GM04504 (cell line): ENCODE data around the gene FAM9C.
A peak's percentile ranks its signal among the peaks of the same experiment; 100 is the strongest.
"Not testable (repeated sequence)": the region's sequence is repeated elsewhere in the genome, so short reads cannot be mapped to it uniquely, and the experiment has no call there.

Source experiments
- DNase-seq: peaks from one replicate; pipeline ENCODE4 v3.0.0-alpha.2; 2012; ENCODE audit warnings: low read depth

The FAM9C gene

GRCh38 chrX:13044441-13044840 is at the start of gene FAM9C:
TSS of gene FAM9C (minus strand) at chrX:13044620. CDS start at chrX:13043789, 831 bp downstream.
- DNase-seq = no peak

- no peak for DNase-seq
Measured at GRCh38 chrX:13093529-13094140, 49.2 kb upstream of the FAM9C start.

- no peak for DNase-seq
Measured at GRCh38 chrX:13092455-13092941, 48.1 kb upstream of the FAM9C start.

- no peak for DNase-seq
Measured at GRCh38 chrX:13091111-13091765, 46.8 kb upstream of the FAM9C start.

GRCh38 chrX:13090339-13091110 is 46.1 kb upstream of the FAM9C start:
- no peak for DNase-seq

GRCh38 chrX:13090027-13090338 is 45.6 kb upstream of the FAM9C start:
- DNase-seq = no peak

- DNase-seq = no peak
Measured at GRCh38 chrX:13088156-13088487, 43.7 kb upstream of the FAM9C start.

- no peak for DNase-seq
Measured at GRCh38 chrX:13087322-13088155, 43.1 kb upstream of the FAM9C start.

- not testable (repeated sequence) for DNase-seq
Measured at GRCh38 chrX:13086793-13087321, 42.4 kb upstream of the FAM9C start.

GRCh38 chrX:13086076-13086475 is 41.7 kb upstream of the FAM9C start:
- DNase-seq = no peak

GRCh38 chrX:13085526-13085925 is 41.1 kb upstream of the FAM9C start:
- no peak for DNase-seq

- DNase-seq = no peak
Measured at GRCh38 chrX:13084611-13085010, 40.2 kb upstream of the FAM9C start.

GRCh38 chrX:13083755-13084326 is 39.4 kb upstream of the FAM9C start:
- not testable (repeated sequence) for DNase-seq

GRCh38 chrX:13082206-13083065 is 38.0 kb upstream of the FAM9C start:
- no peak for DNase-seq

GRCh38 chrX:13081395-13082205 is 37.2 kb upstream of the FAM9C start:
- no peak for DNase-seq

GRCh38 chrX:13080128-13080795 is 35.8 kb upstream of the FAM9C start:
- DNase-seq = no peak

GRCh38 chrX:13078739-13079444 is 34.5 kb upstream of the FAM9C start:
- DNase-seq = peak; percentile 73

GRCh38 chrX:13077168-13077567 is 32.7 kb upstream of the FAM9C start:
- no peak for DNase-seq
